Keratinocyte (primary cell): ENCODE measurements around the gene SLC6A16. TPM values are rescaled to one million over a fixed set of nuclear protein-coding genes. Genes with fewer than 3 reads are reported as not detected.
"Not testable (repeated sequence)": the region's sequence is repeated elsewhere in the genome, so short reads cannot be mapped to it uniquely, and the experiment has no call there.

Experiments used
- DNase-seq: peaks from one replicate; pipeline ENCODE4 v3.0.0-alpha.2; 2011; ENCODE audit warnings: low read depth, missing footprints, low spot score
- FAIRE-seq: peaks from 2 replicates; lab custom pipeline; 2011; peaks lifted over from hg19 to GRCh38; lab: Jason Lieb, UNC
- H2AFZ ChIP-seq: 2 replicates; pipeline ENCODE4 v1.6.0; 2012; ENCODE audit warnings: low read length, control low read depth, inconsistent platforms; ENCODE audit not compliant: control insufficient read depth
- H3K27ac ChIP-seq: 2 replicates; pipeline ENCODE4 v1.5.1; 2011; ENCODE audit warnings: low read length; ENCODE audit not compliant: control insufficient read depth, insufficient read depth
- H3K27me3 ChIP-seq: 3 replicates; pipeline ENCODE4 v1.6.0; 2011; ENCODE audit warnings: low read length; ENCODE audit not compliant: control insufficient read depth, insufficient read depth; ENCODE audit errors: extremely low read depth
- H3K36me3 ChIP-seq, 2 experiments: 2 replicates in 1 of 2; 3 replicates in 1 of 2; pipeline ENCODE4 v1.5.1; 2011; ENCODE audit warnings: low read length in 2 of 2, mild to moderate bottlenecking in 1 of 2; ENCODE audit not compliant: control insufficient read depth in 2 of 2, insufficient read depth in 2 of 2; ENCODE audit errors: extremely low read depth in 1 of 2
- H3K4me1 ChIP-seq: 3 replicates; pipeline ENCODE4 v1.5.1; 2011; ENCODE audit warnings: low read length; ENCODE audit not compliant: control insufficient read depth, insufficient read depth; ENCODE audit errors: extremely low read depth
- H3K4me2 ChIP-seq: 3 replicates; pipeline ENCODE4 v1.6.0; 2011; ENCODE audit warnings: low read depth, low read length; ENCODE audit not compliant: control insufficient read depth, insufficient read depth; ENCODE audit errors: extremely low read depth
- H3K4me3 ChIP-seq, 3 experiments: fragments of 200-600 bp in 1 of 3; sonication (generic) in 1 of 3; 2 replicates in 2 of 3; 3 replicates in 1 of 3; pipeline ENCODE4 v1.5.1; 2011 to 2016; ENCODE audit warnings: low read length in 3 of 3, mild to moderate bottlenecking in 3 of 3, control low read depth in 2 of 3, inconsistent platforms in 1 of 3, low read depth in 1 of 3, mixed read lengths in 1 of 3, mixed run types in 1 of 3, moderate library complexity in 1 of 3; ENCODE audit not compliant: control insufficient read depth in 2 of 3, insufficient read depth in 2 of 3; ENCODE audit errors: extremely low read depth in 1 of 3
- H3K79me2 ChIP-seq: 2 replicates; pipeline ENCODE4 v1.6.0; 2012; ENCODE audit warnings: low read length; ENCODE audit not compliant: control insufficient read depth, insufficient read depth
- H3K9ac ChIP-seq: 3 replicates; pipeline ENCODE4 v1.6.0; 2011; ENCODE audit warnings: low read length; ENCODE audit not compliant: control insufficient read depth, insufficient read depth; ENCODE audit errors: extremely low read depth
- H3K9me1 ChIP-seq: 3 replicates; pipeline ENCODE4 v1.6.0; 2011; ENCODE audit warnings: low read length; ENCODE audit not compliant: control insufficient read depth, insufficient read depth; ENCODE audit errors: extremely low read depth
- H3K9me3 ChIP-seq: 2 replicates; pipeline ENCODE4 v1.5.1; 2012; ENCODE audit warnings: low read depth, low read length; ENCODE audit not compliant: control insufficient read depth
- H4K20me1 ChIP-seq: 3 replicates; pipeline ENCODE4 v1.6.0; 2011; ENCODE audit warnings: low read length; ENCODE audit not compliant: control insufficient read depth, insufficient read depth; ENCODE audit errors: extremely low read depth
- EZH2 ChIP-seq: IDR thresholded peaks from one replicate; pipeline ENCODE4 v1.6.1; 2012; ENCODE audit warnings: inconsistent platforms, mild to moderate bottlenecking, low read length, moderate library complexity
- dilution Hi-C: fragments of 300-500 bp; cut with MboI; formaldehyde crosslinking; loops from one replicate; pipeline ENCODE4 v1.7.0; 2020; ENCODE audit warnings: low sequenced_read_pairs; ENCODE audit not compliant: extremely low pct_ligation_motif_present
- polyA minus RNA-seq, 3 experiments: library from RNA; depleted of rRNA, polyadenylated mRNA; stranded (reverse); fragments of >200 nt; gene quantifications; 1 replicate in 1 of 3; 2 replicates in 1 of 3; 3 replicates in 1 of 3; pipeline ENCODE4 v1.2.3, GENCODE V29; 2011
- polyA plus RNA-seq, 5 experiments: library from polyadenylated mRNA; depleted of rRNA in 3 of 5; stranded (reverse) in 3 of 5; stranded (forward) in 1 of 5; unstranded in 1 of 5; fragments of >200 nt; gene quantifications; 1 replicate in 1 of 5; 2 replicates in 3 of 5; 3 replicates in 1 of 5; pipeline versions ENCODE4 v1.2.1 to v1.2.3, GENCODE V29; 2011 to 2012; ENCODE audit warnings: missing spikeins in 2 of 5, low read depth in 1 of 5, low replicate concordance in 1 of 5
- TF ChIP-seq, protein P1 (sequence below), 3 experiments: IDR thresholded peaks in 1 of 3; conservative IDR thresholded peaks in 1 of 3; optimal IDR thresholded peaks in 1 of 3; 2 replicates in 2 of 3; 3 replicates in 1 of 3; pipeline versions ENCODE3 to v1.5.1; 2011; ENCODE audit warnings: low read length in 3 of 3, mild to moderate bottlenecking in 3 of 3, moderate library complexity in 2 of 3, control low read depth in 1 of 3, inconsistent platforms in 1 of 3; ENCODE audit not compliant: insufficient read depth in 2 of 3; ENCODE audit errors: extremely low read depth in 1 of 3

Gene SLC6A16
- polyA plus RNA-seq (0.04 TPM in 1 of 3 replicates, not detected in the others), polyA minus RNA-seq (not detected in 3 replicates)
- polyA plus RNA-seq (2011; ENCODE audit: low read depth): not detected
- not detected in 2 replicates for polyA plus RNA-seq (2011; cell fraction: cytosol; rRNA removed)
- polyA plus RNA-seq (2011; cell fraction: nucleus; rRNA removed): 0.25 and 0.35 TPM in 2 replicates
- not detected in 2 replicates for polyA plus RNA-seq (2012; ENCODE audit: low replicate concordance)
- polyA minus RNA-seq (2011; cell fraction: cytosol; rRNA and poly(A)+ RNA removed): not detected
- 0.23 TPM in 1 of 2 replicates, not detected in the other for polyA minus RNA-seq (2011; cell fraction: nucleus; rRNA and poly(A)+ RNA removed)

GRCh38 chr19:49324801-49325576 is at the start of gene SLC6A16:
Gene SLC6A16 (minus strand): TSS chr19:49325191. CDS start chr19:49311347, 13,844 bp downstream.
- no peaks in the 10 kb centered on the region for H3K4me1 ChIP-seq
- no peak for FAIRE-seq

GRCh38 chr19:49373174-49373573 is 48.2 kb upstream of the SLC6A16 start:
- not testable (repeated sequence) for DNase-seq, H3K9ac ChIP-seq, FAIRE-seq

More at GRCh38 chr19:49324801-49325576, at the start of gene SLC6A16:
- Histone ChIP-seq H3K4me2 (no peak within 1 kb of the TSS), H3K9me1 (no peaks in the 10 kb centered on the region), H3K27ac (no peak within 1 kb of the TSS), H3K27me3 (no peaks in the 10 kb centered on the region), H3K9me3 (no peaks in the 10 kb centered on the region), H3K4me3 (no peak within 1 kb of the TSS), H3K36me3 (no peaks in the 10 kb centered on the region), H4K20me1 (no peaks in the 10 kb centered on the region), H3K9ac (no peak within 1 kb of the TSS), H3K79me2 (no peaks in the 10 kb centered on the region), H2AFZ (no peak within 1 kb of the TSS)
- TF ChIP-seq, protein P1, sequence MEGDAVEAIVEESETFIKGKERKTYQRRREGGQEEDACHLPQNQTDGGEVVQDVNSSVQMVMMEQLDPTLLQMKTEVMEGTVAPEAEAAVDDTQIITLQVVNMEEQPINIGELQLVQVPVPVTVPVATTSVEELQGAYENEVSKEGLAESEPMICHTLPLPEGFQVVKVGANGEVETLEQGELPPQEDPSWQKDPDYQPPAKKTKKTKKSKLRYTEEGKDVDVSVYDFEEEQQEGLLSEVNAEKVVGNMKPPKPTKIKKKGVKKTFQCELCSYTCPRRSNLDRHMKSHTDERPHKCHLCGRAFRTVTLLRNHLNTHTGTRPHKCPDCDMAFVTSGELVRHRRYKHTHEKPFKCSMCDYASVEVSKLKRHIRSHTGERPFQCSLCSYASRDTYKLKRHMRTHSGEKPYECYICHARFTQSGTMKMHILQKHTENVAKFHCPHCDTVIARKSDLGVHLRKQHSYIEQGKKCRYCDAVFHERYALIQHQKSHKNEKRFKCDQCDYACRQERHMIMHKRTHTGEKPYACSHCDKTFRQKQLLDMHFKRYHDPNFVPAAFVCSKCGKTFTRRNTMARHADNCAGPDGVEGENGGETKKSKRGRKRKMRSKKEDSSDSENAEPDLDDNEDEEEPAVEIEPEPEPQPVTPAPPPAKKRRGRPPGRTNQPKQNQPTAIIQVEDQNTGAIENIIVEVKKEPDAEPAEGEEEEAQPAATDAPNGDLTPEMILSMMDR (optimal IDR thresholded peaks at IDR 0.05 in 1 of 3, IDR thresholded peaks at IDR 0.05 in 1 of 3, conservative IDR thresholded peaks at IDR 0.05 in 1 of 3; ENCODE audit: extremely low read depth in 1 of 3, insufficient read depth in 2 of 3, low read length in 3 of 3): no peak
- TF ChIP-seq EZH2: no peak
- no peak for DNase-seq
- dilution Hi-C loops: no loop called here

More at GRCh38 chr19:49373174-49373573, 48.2 kb upstream of the SLC6A16 start:
- H3K27me3 ChIP-seq, H3K9me1 ChIP-seq, H3K9me3 ChIP-seq, H3K79me2 ChIP-seq, H3K4me2 ChIP-seq, H3K36me3 ChIP-seq, H3K27ac ChIP-seq, H3K4me3 ChIP-seq, dilution Hi-C loops, H2AFZ ChIP-seq, H4K20me1 ChIP-seq, H3K4me1 ChIP-seq: not testable (repeated sequence)
